ENCODE results near the gene ANO6.

- TF ChIP-seq ZNF274 (IDR thresholded peaks at IDR 0.05; ENCODE audit: low read depth, low read length) (no peak), YY1 (IDR thresholded peaks at IDR 0.05; ENCODE audit: insufficient read depth, insufficient read length) (no peak)
These were observed 26.0 kb upstream of the ANO6 start for GRCh38 chr12:45189766-45190403.
